IPS-15b (cell line): ENCODE measurements around the gene ARL3.

Experiments
- H3K27me3 ChIP-seq: one replicate; pipeline ENCODE4 v1.6.1; 2013; ENCODE audit warnings: low read length; ENCODE audit not compliant: control insufficient read depth, insufficient read depth
- H3K36me3 ChIP-seq: one replicate; pipeline ENCODE4 v1.6.1; 2013; ENCODE audit warnings: low read length; ENCODE audit not compliant: control insufficient read depth, insufficient read depth
- H3K4me1 ChIP-seq: one replicate; pipeline ENCODE4 v1.6.1; 2013; ENCODE audit warnings: mild to moderate bottlenecking, low read length; ENCODE audit not compliant: control insufficient read depth, insufficient read depth
- H3K4me3 ChIP-seq: one replicate; pipeline ENCODE4 v1.5.1; 2013; ENCODE audit warnings: low read depth, low read length
- H3K9ac ChIP-seq: one replicate; pipeline ENCODE4 v1.6.1; 2013; ENCODE audit warnings: low read depth, mild to moderate bottlenecking, low read length
- H3K9me3 ChIP-seq: one replicate; pipeline ENCODE4 v1.6.1; 2013; ENCODE audit warnings: mild to moderate bottlenecking, low read length; ENCODE audit not compliant: control insufficient read depth, insufficient read depth

Gene ARL3

GRCh38 chr10:102652170-102652916 lies 61.9 kb downstream of the ARL3 start:
- Histone ChIP-seq H3K9me3 (no peaks in the 10 kb centered on the region), H3K36me3 (peaks cover 18% of the 10 kb centered on the region), H3K27me3 (no peaks in the 10 kb centered on the region), H3K4me3 (no peak overlapping the region), H3K4me1 (peaks cover 4% of the 10 kb centered on the region), H3K9ac (no peak overlapping the region)

- Histone ChIP-seq H3K9me3 (no peaks in the 10 kb centered on the region), H3K4me3 (no peak overlapping the region), H3K27me3 (no peaks in the 10 kb centered on the region), H3K36me3 (peaks cover 14% of the 10 kb centered on the region), H3K9ac (peak overlapping the region; percentile 47), H3K4me1 (peaks cover 5% of the 10 kb centered on the region)
Observed at GRCh38 chr10:102651455-102652169, 62.6 kb downstream of the ARL3 start.

GRCh38 chr10:102650655-102651454 lies 63.3 kb downstream of the ARL3 start:
- H3K9me3 ChIP-seq = no peaks in the 10 kb centered on the region
- H3K36me3 ChIP-seq = peaks cover 12% of the 10 kb centered on the region
- no peak overlapping the region for H3K4me3 ChIP-seq
- H3K27me3 ChIP-seq = no peaks in the 10 kb centered on the region
- H3K4me1 ChIP-seq = peaks cover 8% of the 10 kb centered on the region
- no peak overlapping the region for H3K9ac ChIP-seq

- peak overlapping the region; percentile 50 for H3K9ac ChIP-seq
- peaks cover 7% of the 10 kb centered on the region for H3K36me3 ChIP-seq
- H3K9me3 ChIP-seq = no peaks in the 10 kb centered on the region
- H3K4me1 ChIP-seq = peaks cover 8% of the 10 kb centered on the region
- no peaks in the 10 kb centered on the region for H3K27me3 ChIP-seq
- no peak overlapping the region for H3K4me3 ChIP-seq
Observed at GRCh38 chr10:102649797-102650654, 64.2 kb downstream of the ARL3 start.

- H3K27me3 ChIP-seq = no peaks in the 10 kb centered on the region
- peaks cover 8% of the 10 kb centered on the region for H3K4me1 ChIP-seq
- H3K9me3 ChIP-seq = no peaks in the 10 kb centered on the region
- peaks cover 3% of the 10 kb centered on the region for H3K36me3 ChIP-seq
- peak overlapping the region; percentile 50 for H3K9ac ChIP-seq
- H3K4me3 ChIP-seq = no peak overlapping the region
Observed at GRCh38 chr10:102648889-102649796, 65.1 kb downstream of the ARL3 start.

- Histone ChIP-seq H3K4me1 (peaks cover 8% of the 10 kb centered on the region), H3K27me3 (no peaks in the 10 kb centered on the region), H3K9me3 (no peaks in the 10 kb centered on the region), H3K36me3 (peaks cover 3% of the 10 kb centered on the region), H3K4me3 (no peak overlapping the region), H3K9ac (no peak overlapping the region)
Observed at GRCh38 chr10:102648269-102648888, 65.8 kb downstream of the ARL3 start.

- Histone ChIP-seq H3K36me3 (peaks cover 3% of the 10 kb centered on the region), H3K4me1 (peaks cover 8% of the 10 kb centered on the region), H3K27me3 (no peaks in the 10 kb centered on the region), H3K9ac (no peak overlapping the region), H3K9me3 (no peaks in the 10 kb centered on the region), H3K4me3 (peak overlapping the region; percentile 22)
Observed at GRCh38 chr10:102647443-102648268, 66.5 kb downstream of the ARL3 start.

GRCh38 chr10:102646610-102647442 lies 67.4 kb downstream of the ARL3 start:
- no peaks in the 10 kb centered on the region for H3K27me3 ChIP-seq
- H3K4me1 ChIP-seq = peaks cover 8% of the 10 kb centered on the region
- H3K4me3 ChIP-seq = peak overlapping the region; percentile 87
- peaks cover 5% of the 10 kb centered on the region for H3K36me3 ChIP-seq
- H3K9ac ChIP-seq = peak overlapping the region; percentile 81
- H3K9me3 ChIP-seq = no peaks in the 10 kb centered on the region
